IMR-90 (cell line): ENCODE data around the gene STAP2. TPM values are rescaled to one million over a fixed set of nuclear protein-coding genes. Genes with fewer than 3 reads are reported as not detected.

Experiments used
- ATAC-seq: fragments of 200-7000 bp; cut with Tn5 transposase; 2 replicates; pipeline ENCODE4 v1.9.1; 2020; ENCODE audit warnings: low read depth, mild to moderate bottlenecking, moderate library complexity
- BruUV-seq: library from RNA; stranded (reverse); fragments of 400-500 nt; replicated peaks from 2 replicates; lab custom pipeline; 2021; lab: Mats Ljungman, UMichigan
- CTCF ChIA-PET: fragments of 300-600 bp; formaldehyde crosslinking; extraction: SDS; loops from one replicate; lab custom pipeline; 2021; ENCODE audit warnings: antibody characterized with exemption; lab: Yijun Ruan, JAX
- POLR2A ChIA-PET: fragments of 300-600 bp; sonication (Branson Sonifier 250); formaldehyde crosslinking; loops from one replicate; lab custom pipeline; 2022; ENCODE audit warnings: antibody characterized with exemption; ENCODE audit not compliant: unreplicated experiment; lab: Charles Lee
- DNase-seq: peaks from one replicate; pipeline ENCODE4 v3.0.0; 2013
- H2AFZ ChIP-seq: replicated peaks from 2 replicates; pipeline ENCODE3; 2013; ENCODE audit warnings: low read length, mild to moderate bottlenecking; ENCODE audit not compliant: poor library complexity
- H2AK5ac ChIP-seq: 2 replicates; pipeline ENCODE4 v1.6.1; 2013; ENCODE audit warnings: low read depth, low read length, inconsistent platforms
- H2AK9ac ChIP-seq: replicated peaks from 2 replicates; pipeline ENCODE3; 2013; ENCODE audit warnings: mild to moderate bottlenecking, low read depth, low read length, moderate library complexity; ENCODE audit not compliant: poor library complexity
- H2BK120ac ChIP-seq: 2 replicates; pipeline ENCODE4 v1.6.1; 2013; ENCODE audit warnings: low read depth, low read length, inconsistent platforms
- H2BK15ac ChIP-seq: 3 replicates; pipeline ENCODE4 v1.6.1; 2013; ENCODE audit warnings: low read depth, low read length, inconsistent platforms
- H2BK20ac ChIP-seq: 2 replicates; pipeline ENCODE4 v1.6.1; 2013; ENCODE audit warnings: low read depth, mild to moderate bottlenecking, inconsistent platforms, low read length, moderate library complexity
- H2BK5ac ChIP-seq: 2 replicates; pipeline ENCODE4 v1.6.1; 2013; ENCODE audit warnings: mild to moderate bottlenecking, low read depth, low read length, inconsistent platforms; ENCODE audit not compliant: poor library complexity, severe bottlenecking
- H3K14ac ChIP-seq: replicated peaks from 2 replicates; pipeline ENCODE4 v1.6.1; 2013; ENCODE audit warnings: low read depth, low read length, inconsistent platforms
- H3K18ac ChIP-seq: 2 replicates; pipeline ENCODE4 v1.6.1; 2013; ENCODE audit warnings: low read depth, low read length, control low read depth
- H3K23ac ChIP-seq: 2 replicates; pipeline ENCODE4 v1.6.1; 2013; ENCODE audit warnings: low read depth, low read length, inconsistent platforms
- H3K27ac ChIP-seq: 2 replicates; pipeline ENCODE4 v1.5.1; 2013; ENCODE audit warnings: mild to moderate bottlenecking, control low read depth, low read length; ENCODE audit not compliant: insufficient read depth
- H3K27me3 ChIP-seq: 2 replicates; pipeline ENCODE4 v1.6.1; 2013; ENCODE audit warnings: low read length; ENCODE audit not compliant: control insufficient read depth, insufficient read depth
- H3K36me3 ChIP-seq: 2 replicates; pipeline ENCODE4 v1.6.1; 2013; ENCODE audit warnings: low read length, mixed read lengths; ENCODE audit not compliant: control insufficient read depth, insufficient read depth
- H3K4ac ChIP-seq: 2 replicates; pipeline ENCODE4 v1.6.1; 2013; ENCODE audit warnings: low read depth, low read length, inconsistent platforms
- H3K4me1 ChIP-seq: 2 replicates; pipeline ENCODE4 v1.6.1; 2013; ENCODE audit warnings: low read length, mixed read lengths; ENCODE audit not compliant: control insufficient read depth, insufficient read depth
- H3K4me2 ChIP-seq: 2 replicates; pipeline ENCODE4 v1.6.1; 2013; ENCODE audit warnings: low read depth, mild to moderate bottlenecking, control low read depth, low read length, moderate library complexity
- H3K4me3 ChIP-seq: 2 replicates; pipeline ENCODE4 v1.5.1; 2013; ENCODE audit warnings: low read depth, mild to moderate bottlenecking, control low read depth, low read length, moderate library complexity; ENCODE audit not compliant: insufficient read depth
- H3K56ac ChIP-seq: 2 replicates; pipeline ENCODE4 v1.6.1; 2013; ENCODE audit warnings: low read length, inconsistent platforms; ENCODE audit not compliant: insufficient read depth; ENCODE audit errors: extremely low read depth
- H3K79me1 ChIP-seq, 2 experiments: 2 replicates each; pipeline ENCODE4 v1.6.1; 2013; ENCODE audit warnings: low read length in 2 of 2, inconsistent platforms in 1 of 2, low read depth in 1 of 2
- H3K9ac ChIP-seq: 2 replicates; pipeline ENCODE4 v1.6.1; 2013; ENCODE audit warnings: low read depth, low read length, control low read depth
- H3K9me1 ChIP-seq: 2 replicates; pipeline ENCODE4 v1.6.1; 2013; ENCODE audit warnings: low read length, inconsistent platforms; ENCODE audit not compliant: insufficient read depth
- H3K9me3 ChIP-seq: 2 replicates; pipeline ENCODE4 v1.6.1; 2013; ENCODE audit warnings: low read length; ENCODE audit not compliant: control insufficient read depth, insufficient read depth
- H4K20me1 ChIP-seq: 2 replicates; pipeline ENCODE4 v1.6.1; 2013; ENCODE audit warnings: low read length, inconsistent platforms; ENCODE audit not compliant: insufficient read depth
- H4K5ac ChIP-seq: 2 replicates; pipeline ENCODE4 v1.6.1; 2013; ENCODE audit warnings: mild to moderate bottlenecking, low read depth, low read length, control low read depth
- H4K8ac ChIP-seq, 2 experiments: 2 replicates each; pipeline ENCODE4 v1.6.1; 2013; ENCODE audit warnings: low read depth in 2 of 2, low read length in 2 of 2, control low read depth in 1 of 2, inconsistent platforms in 1 of 2
- H4K91ac ChIP-seq: 2 replicates; pipeline ENCODE4 v1.6.1; 2013; ENCODE audit warnings: low read depth, low read length, inconsistent platforms; ENCODE audit not compliant: insufficient read depth
- BHLHE40 ChIP-seq: fragments of 150-350 bp; IDR thresholded peaks from 2 replicates; pipeline ENCODE4 v1.6.1; 2016; ENCODE audit warnings: mild to moderate bottlenecking, low read depth, low read length
- CEBPB ChIP-seq: IDR thresholded peaks from 2 replicates; pipeline ENCODE4 v1.6.1; 2012; ENCODE audit warnings: low read depth, low read length, improper control_type of control experiment
- CHD1 ChIP-seq: IDR thresholded peaks from 2 replicates; pipeline ENCODE4 v1.6.1; 2012; ENCODE audit warnings: low read depth, low read length, improper control_type of control experiment
- FOS ChIP-seq: fragments of 150-350 bp; IDR thresholded peaks from 2 replicates; pipeline ENCODE4 v1.6.1; 2016; ENCODE audit warnings: low read depth, low read length
- MAFK ChIP-seq: IDR thresholded peaks from 2 replicates; pipeline ENCODE4 v1.6.1; 2012; ENCODE audit warnings: low read depth, low read length, improper control_type of control experiment
- MAZ ChIP-seq: IDR thresholded peaks from 2 replicates; pipeline ENCODE4 v1.6.1; 2012; ENCODE audit warnings: low read depth, mild to moderate bottlenecking, low read length, improper control_type of control experiment, moderate library complexity, borderline replicate concordance
- MXI1 ChIP-seq: IDR thresholded peaks from 2 replicates; pipeline ENCODE4 v1.6.1; 2012; ENCODE audit warnings: low read depth, mild to moderate bottlenecking, low read length, moderate library complexity, borderline replicate concordance
- NFE2L2 ChIP-seq: fragments of 150-350 bp; IDR thresholded peaks from 2 replicates; pipeline ENCODE4 v1.6.1; 2016; ENCODE audit warnings: low read depth, mild to moderate bottlenecking, low read length
- POLR2A ChIP-seq: IDR thresholded peaks from 2 replicates; pipeline ENCODE4 v1.6.1; 2012; ENCODE audit warnings: mild to moderate bottlenecking, low read depth, low read length
- RAD21 ChIP-seq: IDR thresholded peaks from 2 replicates; pipeline ENCODE4 v1.6.1; 2012; ENCODE audit warnings: low read length, improper control_type of control experiment
- RCOR1 ChIP-seq: IDR thresholded peaks from 2 replicates; pipeline ENCODE4 v1.6.1; 2012; ENCODE audit warnings: mild to moderate bottlenecking, low read length, improper control_type of control experiment; ENCODE audit not compliant: insufficient replicate concordance
- RFX5 ChIP-seq: IDR thresholded peaks from 2 replicates; pipeline ENCODE4 v1.8.0; 2012; ENCODE audit warnings: low read depth, mild to moderate bottlenecking, low read length, moderate library complexity
- SMC3 ChIP-seq: fragments of 150-350 bp; IDR thresholded peaks from 2 replicates; pipeline ENCODE4 v1.6.1; 2016; ENCODE audit warnings: low read depth, mild to moderate bottlenecking, antibody characterized with exemption, low read length, moderate library complexity
- WGBS, 2 experiments: methylation state at CpG; one replicate each; pipeline versions ENCODE4 v1.1.5 to v1.1.7; 2013; ENCODE audit warnings: missing lambda C conversion rate in 2 of 2; ENCODE audit not compliant: insufficient read length in 1 of 2; ENCODE audit errors: extremely low coverage in 2 of 2; 5-methylcytosine and 5-hydroxymethylcytosine counted together
- dilution Hi-C: fragments of 300-500 bp; cut with HindIII; formaldehyde crosslinking; loops from one replicate; pipeline ENCODE4 v1.14.3; 2018; ENCODE audit warnings: low sequenced_read_pairs; ENCODE audit not compliant: unreplicated experiment
- in situ Hi-C: fragments of 300-500 bp; cut with MboI; formaldehyde crosslinking; loops from 3 replicates; pipeline ENCODE4 v1.14.3; 2019; ENCODE audit warnings: low sequenced_read_pairs, inconsistent platforms, mixed read lengths
- intact Hi-C: fragments of 100-400 bp; cut with micrococcal nuclease; formaldehyde crosslinking; loops from 2 replicates; pipeline ENCODE4 v1.10.0; 2022
- polyA plus RNA-seq, 3 experiments: library from polyadenylated mRNA; depleted of rRNA; stranded (reverse); fragments of >200 nt; gene quantifications; 2 replicates each; pipeline ENCODE4 v1.2.3, GENCODE V29; 2012; ENCODE audit warnings: low replicate concordance in 1 of 3
- total RNA-seq: library from RNA; depleted of rRNA; stranded (reverse); fragments of >200 nt; gene quantifications from 2 replicates; pipeline ENCODE4 v1.2.3, GENCODE V29; 2012
- TF ChIP-seq, protein P1 (sequence below): conservative IDR thresholded peaks from 2 replicates; pipeline ENCODE4 v1.5.1; 2012; ENCODE audit warnings: mild to moderate bottlenecking, low read depth, low read length, improper control_type of control experiment
- TF ChIP-seq, protein P2 (sequence below): fragments of 150-350 bp; IDR thresholded peaks from 2 replicates; pipeline ENCODE4 v1.6.1; 2016; ENCODE audit warnings: low read depth, mild to moderate bottlenecking, low read length, moderate library complexity, borderline replicate concordance

STAP2 gene
- total and polyA plus RNA-seq, 2 of the 4 experiments (the other 2 are of a cell fraction), result 1.3 to 3.4 TPM

- TF ChIP-seq MAZ (no peak), SMC3 (no peak), CEBPB (no peak), RAD21 (no peak), NFE2L2 (no peak), FOS (no peak), CHD1 (no peak), RCOR1 (no peak), RFX5 (no peak), POLR2A (no peak), MAFK (no peak), BHLHE40 (no peak), MXI1 (no peak)
- TF ChIP-seq, protein P1, sequence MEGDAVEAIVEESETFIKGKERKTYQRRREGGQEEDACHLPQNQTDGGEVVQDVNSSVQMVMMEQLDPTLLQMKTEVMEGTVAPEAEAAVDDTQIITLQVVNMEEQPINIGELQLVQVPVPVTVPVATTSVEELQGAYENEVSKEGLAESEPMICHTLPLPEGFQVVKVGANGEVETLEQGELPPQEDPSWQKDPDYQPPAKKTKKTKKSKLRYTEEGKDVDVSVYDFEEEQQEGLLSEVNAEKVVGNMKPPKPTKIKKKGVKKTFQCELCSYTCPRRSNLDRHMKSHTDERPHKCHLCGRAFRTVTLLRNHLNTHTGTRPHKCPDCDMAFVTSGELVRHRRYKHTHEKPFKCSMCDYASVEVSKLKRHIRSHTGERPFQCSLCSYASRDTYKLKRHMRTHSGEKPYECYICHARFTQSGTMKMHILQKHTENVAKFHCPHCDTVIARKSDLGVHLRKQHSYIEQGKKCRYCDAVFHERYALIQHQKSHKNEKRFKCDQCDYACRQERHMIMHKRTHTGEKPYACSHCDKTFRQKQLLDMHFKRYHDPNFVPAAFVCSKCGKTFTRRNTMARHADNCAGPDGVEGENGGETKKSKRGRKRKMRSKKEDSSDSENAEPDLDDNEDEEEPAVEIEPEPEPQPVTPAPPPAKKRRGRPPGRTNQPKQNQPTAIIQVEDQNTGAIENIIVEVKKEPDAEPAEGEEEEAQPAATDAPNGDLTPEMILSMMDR, result no peak
- TF ChIP-seq, protein P2, sequence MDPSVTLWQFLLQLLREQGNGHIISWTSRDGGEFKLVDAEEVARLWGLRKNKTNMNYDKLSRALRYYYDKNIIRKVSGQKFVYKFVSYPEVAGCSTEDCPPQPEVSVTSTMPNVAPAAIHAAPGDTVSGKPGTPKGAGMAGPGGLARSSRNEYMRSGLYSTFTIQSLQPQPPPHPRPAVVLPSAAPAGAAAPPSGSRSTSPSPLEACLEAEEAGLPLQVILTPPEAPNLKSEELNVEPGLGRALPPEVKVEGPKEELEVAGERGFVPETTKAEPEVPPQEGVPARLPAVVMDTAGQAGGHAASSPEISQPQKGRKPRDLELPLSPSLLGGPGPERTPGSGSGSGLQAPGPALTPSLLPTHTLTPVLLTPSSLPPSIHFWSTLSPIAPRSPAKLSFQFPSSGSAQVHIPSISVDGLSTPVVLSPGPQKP, result no peak
- H2BK5ac ChIP-seq, result no peak within 1 kb of the TSS
Observed at GRCh38 chr19:4278419-4279266, 60.0 kb downstream of the STAP2 start, which contains the start of gene SHD. TSS of gene SHD (plus strand) at chr19:4279266. CDS start at chr19:4280064, 798 bp downstream.

More at GRCh38 chr19:4278419-4279266, 60.0 kb downstream of the STAP2 start, which contains the start of gene SHD:
- DNase-seq (no peak), ATAC-seq (peak; percentile 59)
- no peak within 1 kb of the TSS for H4K91ac ChIP-seq
- no peak within 1 kb of the TSS for H2AK5ac ChIP-seq
- H3K4me2 ChIP-seq, result peak within 1 kb of the TSS; percentile 19; the same call in 1 of the 2 replicates
- CTCF ChIA-PET, result no interaction called here
- peaks cover 2% of the 10 kb centered on the region; the same call in 1 of the 2 replicates for H3K9me3 ChIP-seq
- no peak within 1 kb of the TSS for H3K23ac ChIP-seq
- intact Hi-C loops, result no loop called here
- no peaks in the 10 kb centered on the region for H4K20me1 ChIP-seq
- no peak within 1 kb of the TSS for H3K18ac ChIP-seq
- H3K56ac ChIP-seq, result no peak within 1 kb of the TSS
- no peak within 1 kb of the TSS for H4K5ac ChIP-seq
- no peak within 1 kb of the TSS for H2AK9ac ChIP-seq
- no peak within 1 kb of the TSS for H3K27ac ChIP-seq
- H3K14ac ChIP-seq, result no peak within 1 kb of the TSS
- no peaks in the 10 kb centered on the region for H3K4me1 ChIP-seq
- peaks cover 47% of the 10 kb centered on the region for H3K27me3 ChIP-seq
- H2BK120ac ChIP-seq, result no peak within 1 kb of the TSS
- BruUV-seq, result no TSS peak
- H3K4me3 ChIP-seq, result no peak within 1 kb of the TSS
- H2BK15ac ChIP-seq, result no peak within 1 kb of the TSS
- H3K9me1 ChIP-seq, result no peaks in the 10 kb centered on the region
- dilution Hi-C loops, result no loop called here
- POLR2A ChIA-PET, result no interaction called here
- no peak within 1 kb of the TSS for H3K4ac ChIP-seq
- H2BK20ac ChIP-seq, result no peak within 1 kb of the TSS
- no peak within 1 kb of the TSS for H3K9ac ChIP-seq
- no peak within 1 kb of the TSS for H4K8ac ChIP-seq
- 0% methylated on average over 5 of the region's 44 CpGs; no CpG with 5 or more reads in 1 of the 2 experiments for WGBS, 2 experiments
- H3K79me1 ChIP-seq, result no peaks in the 10 kb centered on the region
- H2AFZ ChIP-seq, result peak within 1 kb of the TSS; percentile 11
- H3K36me3 ChIP-seq, result no peaks in the 10 kb centered on the region
- in situ Hi-C loops, result no loop called here
